ENCODE data around the gene DNAH12.
"Not testable (repeated sequence)": the region's sequence is repeated elsewhere in the genome, so short reads cannot be mapped to it uniquely, and the experiment has no call there.

The DNAH12 gene

GRCh38 chr3:57538465-57538864 is 5.7 kb downstream of the DNAH12 start:
- no peak for DNase-seq (ENCODE audit: low spot score)

GRCh38 chr3:57530071-57530608 is 14.0 kb downstream of the DNAH12 start:
- no peak for DNase-seq (ENCODE audit: low spot score)

GRCh38 chr3:57518276-57518915 is 25.7 kb downstream of the DNAH12 start:
- DNase-seq (ENCODE audit: low spot score) = no peak

GRCh38 chr3:57512166-57512565 is 32.0 kb downstream of the DNAH12 start:
- DNase-seq (ENCODE audit: low spot score) = no peak

GRCh38 chr3:57505901-57506300 is 38.2 kb downstream of the DNAH12 start:
- DNase-seq (ENCODE audit: low spot score) = no peak

GRCh38 chr3:57500506-57500905 is 43.6 kb downstream of the DNAH12 start:
- no peak for DNase-seq (ENCODE audit: low spot score)

GRCh38 chr3:57497904-57498303 is 46.2 kb downstream of the DNAH12 start:
- no peak for DNase-seq (ENCODE audit: low spot score)

GRCh38 chr3:57484563-57484962 is 59.6 kb downstream of the DNAH12 start:
- no peak for DNase-seq (ENCODE audit: low spot score)

- not testable (repeated sequence) for DNase-seq (ENCODE audit: low spot score)
Measured at GRCh38 chr3:57477193-57477592, 67.0 kb downstream of the DNAH12 start.

- no peak for DNase-seq (ENCODE audit: low spot score)
Measured at GRCh38 chr3:57464801-57465200, 79.3 kb downstream of the DNAH12 start.

GRCh38 chr3:57464011-57464410 is 80.1 kb downstream of the DNAH12 start:
- DNase-seq (ENCODE audit: low spot score) = no peak

- DNase-seq (ENCODE audit: low spot score) = no peak
Measured at GRCh38 chr3:57451150-57451846, 92.8 kb downstream of the DNAH12 start.

GRCh38 chr3:57449276-57449847 is 94.8 kb downstream of the DNAH12 start:
- DNase-seq (ENCODE audit: low spot score) = not testable (repeated sequence)

GRCh38 chr3:57448489-57448888 is 95.7 kb downstream of the DNAH12 start:
- DNase-seq (ENCODE audit: low spot score) = not testable (repeated sequence)

GRCh38 chr3:57446318-57446841 is 97.8 kb downstream of the DNAH12 start:
- DNase-seq (ENCODE audit: low spot score) = no peak

- DNase-seq (ENCODE audit: low spot score) = no peak
Measured at GRCh38 chr3:57444469-57444868, 99.7 kb downstream of the DNAH12 start.

GRCh38 chr3:57440144-57440543 is 104.0 kb downstream of the DNAH12 start:
- not testable (repeated sequence) for DNase-seq (ENCODE audit: low spot score)

- not testable (repeated sequence) for DNase-seq (ENCODE audit: low spot score)
Measured at GRCh38 chr3:57438460-57438859, 105.7 kb downstream of the DNAH12 start.

- no peak for DNase-seq (ENCODE audit: low spot score)
Measured at GRCh38 chr3:57436195-57436761, 107.9 kb downstream of the DNAH12 start.

- no peak for DNase-seq (ENCODE audit: low spot score)
Measured at GRCh38 chr3:57434041-57434440, 110.1 kb downstream of the DNAH12 start.

GRCh38 chr3:57423335-57423734 is 120.8 kb downstream of the DNAH12 start:
- DNase-seq (ENCODE audit: low spot score) = no peak

GRCh38 chr3:57421336-57421735 is 122.8 kb downstream of the DNAH12 start:
- DNase-seq (ENCODE audit: low spot score) = no peak

GRCh38 chr3:57420001-57420400 is 124.1 kb downstream of the DNAH12 start:
- DNase-seq (ENCODE audit: low spot score) = no peak
